HepG2 (cell line): Measurements from ENCODE around the gene GRAMD4. TPM values are rescaled to one million over a fixed set of nuclear protein-coding genes. Genes with fewer than 3 reads are reported as not detected.

Source experiments
- AHDC1 ChIP-seq: sonication (generic); formaldehyde crosslinking; IDR thresholded peaks from 2 replicates; pipeline ENCODE4 v1.5.1; 2020; ENCODE audit warnings: mild to moderate bottlenecking, missing genetic modification reagents, borderline replicate concordance
- DMAP1 ChIP-seq: IDR thresholded peaks from 2 replicates; pipeline ENCODE4 v1.6.1; 2016
- FOXA3 ChIP-seq: IDR thresholded peaks from 2 replicates; pipeline ENCODE4 v1.6.1; 2016; ENCODE audit warnings: missing genetic modification reagents, missing compliant biosample characterization
- GRHL1 ChIP-seq: sonication (generic); formaldehyde crosslinking; conservative IDR thresholded peaks from 2 replicates; pipeline ENCODE4 v1.8.0; 2022; ENCODE audit warnings: missing genetic modification reagents
- KDM1A ChIP-seq: IDR thresholded peaks from 2 replicates; pipeline ENCODE4 v1.6.1; 2016; ENCODE audit warnings: missing compliant biosample characterization
- MIER2 ChIP-seq: IDR thresholded peaks from 2 replicates; pipeline ENCODE4 v1.6.1; 2016; ENCODE audit warnings: missing biosample characterization, missing genetic modification reagents
- MIER3 ChIP-seq: IDR thresholded peaks from 2 replicates; pipeline ENCODE4 v1.6.1; 2016; ENCODE audit warnings: missing compliant biosample characterization, borderline replicate concordance
- MTA1 ChIP-seq: sonication (generic); formaldehyde crosslinking; IDR thresholded peaks from 2 replicates; pipeline ENCODE4 v1.4.0; 2020; ENCODE audit warnings: missing genetic modification reagents, mild to moderate bottlenecking, borderline replicate concordance
- POLR2G ChIP-seq: fragments of 200-400 bp; formaldehyde crosslinking; IDR thresholded peaks from 2 replicates; pipeline ENCODE4 v1.6.1; 2018; ENCODE audit warnings: mild to moderate bottlenecking, low read depth, low read length, moderate library complexity
- RARA ChIP-seq: IDR thresholded peaks from 2 replicates; pipeline ENCODE4 v1.6.1; 2016; ENCODE audit warnings: missing genetic modification reagents, missing compliant biosample characterization
- RFX5 ChIP-seq: IDR thresholded peaks from 2 replicates; pipeline ENCODE4 v1.6.1; 2011; ENCODE audit warnings: low read depth, low read length, improper control_type of control experiment
- SP2 ChIP-seq: sonication (generic); formaldehyde crosslinking; IDR thresholded peaks from 2 replicates; pipeline ENCODE4 v1.5.1; 2020; ENCODE audit warnings: mild to moderate bottlenecking, missing genetic modification reagents
- TAF1 ChIP-seq: sonication (generic); formaldehyde crosslinking; IDR thresholded peaks from 2 replicates; pipeline ENCODE4 v1.4.0; 2020; ENCODE audit warnings: missing genetic modification reagents
- ZBTB20 ChIP-seq: sonication (generic); formaldehyde crosslinking; IDR thresholded peaks from 2 replicates; pipeline ENCODE4 v1.8.1; 2023; ENCODE audit warnings: missing genetic modification reagents, low read depth, mild to moderate bottlenecking, borderline replicate concordance
- ZEB1 ChIP-seq: IDR thresholded peaks from 2 replicates; pipeline ENCODE4 v1.6.1; 2012; ENCODE audit warnings: mild to moderate bottlenecking, low read depth, inconsistent platforms; ENCODE audit not compliant: insufficient replicate concordance
- ZNF160 ChIP-seq: sonication (generic); formaldehyde crosslinking; IDR thresholded peaks from 2 replicates; pipeline ENCODE4 v1.8.0; 2022; ENCODE audit warnings: mild to moderate bottlenecking, inconsistent platforms, missing genetic modification reagents
- polyA plus RNA-seq, 8 experiments: library from polyadenylated mRNA; depleted of rRNA in 3 of 8; stranded (reverse) in 7 of 8; unstranded in 1 of 8; fragments of >200 nt; fragmentation: Illumina TruSeq in 4 of 8; extraction: Trizol in 4 of 8; gene quantifications; 2 replicates each; pipeline versions ENCODE4 v1.2.1 to v1.2.3, GENCODE V29; 2011 to 2016; ENCODE audit warnings: low read depth in 4 of 8, missing spikeins in 1 of 8, mixed read lengths in 1 of 8; ENCODE audit not compliant: insufficient read depth in 1 of 8
- total RNA-seq, 5 experiments: library from RNA; depleted of rRNA; stranded (reverse); fragments of >200 nt; fragmentation: Illumina TruSeq; extraction: Trizol; gene quantifications; 2 replicates each; pipeline ENCODE4 v1.2.3, GENCODE V29; 2016; ENCODE audit warnings: low read depth in 1 of 5
- TF ChIP-seq, protein P1 (sequence below): sonication (generic); formaldehyde crosslinking; IDR thresholded peaks from 2 replicates; pipeline ENCODE4 v1.4.0; 2020; ENCODE audit warnings: missing genetic modification reagents, borderline replicate concordance

GRAMD4 gene
- total and polyA plus RNA-seq, 2 of the 13 experiments (the other 11 are each of a cell fraction or from before 2014, with no cell fraction given): 15.2 to 15.7 TPM

GRCh38 chr22:46612904-46613605 is 7.1 kb upstream of the GRAMD4 start (continued):
- TF ChIP-seq FOXA3 (CRISPR knock-in tag): peak; percentile 39; the same call in 1 of the 2 replicates
- TF ChIP-seq TAF1 (CRISPR knock-in tag): 0 out of 2 replicates have a peak, but pooled peaks have one; percentile 19
- no peak for TF ChIP-seq ZBTB20
- no peak for TF ChIP-seq ZNF160
- no peak for TF ChIP-seq RFX5
- TF ChIP-seq MIER2 (CRISPR knock-in tag): no peak
- TF ChIP-seq, protein P1, sequence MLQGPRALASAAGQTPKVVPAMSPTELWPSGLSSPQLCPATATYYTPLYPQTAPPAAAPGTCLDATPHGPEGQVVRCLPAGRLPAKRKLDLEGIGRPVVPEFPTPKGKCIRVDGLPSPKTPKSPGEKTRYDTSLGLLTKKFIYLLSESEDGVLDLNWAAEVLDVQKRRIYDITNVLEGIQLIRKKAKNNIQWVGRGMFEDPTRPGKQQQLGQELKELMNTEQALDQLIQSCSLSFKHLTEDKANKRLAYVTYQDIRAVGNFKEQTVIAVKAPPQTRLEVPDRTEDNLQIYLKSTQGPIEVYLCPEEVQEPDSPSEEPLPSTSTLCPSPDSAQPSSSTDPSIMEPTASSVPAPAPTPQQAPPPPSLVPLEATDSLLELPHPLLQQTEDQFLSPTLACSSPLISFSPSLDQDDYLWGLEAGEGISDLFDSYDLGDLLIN: no peak
- no peak for TF ChIP-seq DMAP1 (CRISPR knock-in tag)
- TF ChIP-seq SP2: peak; percentile 10; the same call in 1 of the 2 replicates
- no peak for TF ChIP-seq GRHL1 (CRISPR knock-in tag)
- no peak for TF ChIP-seq ZEB1
- no peak for TF ChIP-seq AHDC1
- 0 out of 2 replicates have a peak, but pooled peaks have one; percentile 28 for TF ChIP-seq MTA1 (CRISPR knock-in tag)
- TF ChIP-seq RARA (CRISPR knock-in tag): peak; percentile 57; the same call in 1 of the 2 replicates
- no peak for TF ChIP-seq POLR2G
- TF ChIP-seq MIER3 (CRISPR knock-in tag): no peak
- 0 out of 2 replicates have a peak, but pooled peaks have one; percentile 5 for TF ChIP-seq KDM1A (CRISPR knock-in tag)
